GM19463 (cell line): ENCODE measurements around the gene MACROD2.

Experiments used
- ATAC-seq: cut with Tn5 transposase; IDR thresholded peaks from one replicate; pipeline ENCODE4 v1.9.1; 2021; ENCODE audit warnings: mild to moderate bottlenecking, moderate library complexity; ENCODE audit not compliant: unreplicated experiment

MACROD2 gene

GRCh38 chr20:15571056-15571455, 1575.7 kb downstream of the MACROD2 start:
- no peak for ATAC-seq

- ATAC-seq, result no peak
These were observed 1579.9 kb downstream of the MACROD2 start for GRCh38 chr20:15575255-15575654.

GRCh38 chr20:15576411-15576810, 1581.1 kb downstream of the MACROD2 start:
- ATAC-seq, result no peak

- no peak for ATAC-seq
These were observed 1582.8 kb downstream of the MACROD2 start for GRCh38 chr20:15578113-15578512.

DNA sequence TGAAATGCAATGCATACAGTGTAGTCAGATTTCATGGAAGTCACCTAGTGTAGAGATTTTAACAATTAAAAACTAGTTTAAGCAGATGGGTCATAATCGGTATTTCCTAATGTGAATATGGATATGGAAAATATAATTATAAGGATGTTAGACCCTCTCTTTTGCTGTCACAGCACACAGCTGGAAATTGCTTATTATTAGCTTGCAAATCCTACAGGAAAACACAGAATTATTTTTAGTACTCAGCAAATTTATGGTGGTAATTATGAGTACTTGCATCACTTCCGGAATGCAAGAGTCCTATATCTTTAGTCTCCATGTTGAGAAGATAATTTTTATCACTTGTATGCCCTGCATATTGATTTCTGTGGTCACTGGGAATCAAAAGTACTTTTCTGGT, 1584.4 kb downstream of the MACROD2 start:
- no peak for ATAC-seq

- no peak for ATAC-seq
These were observed 1586.9 kb downstream of the MACROD2 start for GRCh38 chr20:15582146-15582760.

GRCh38 chr20:15584507-15584906, 1589.2 kb downstream of the MACROD2 start:
- ATAC-seq, result no peak

GRCh38 chr20:15593081-15593480, 1597.8 kb downstream of the MACROD2 start:
- no peak for ATAC-seq

DNA sequence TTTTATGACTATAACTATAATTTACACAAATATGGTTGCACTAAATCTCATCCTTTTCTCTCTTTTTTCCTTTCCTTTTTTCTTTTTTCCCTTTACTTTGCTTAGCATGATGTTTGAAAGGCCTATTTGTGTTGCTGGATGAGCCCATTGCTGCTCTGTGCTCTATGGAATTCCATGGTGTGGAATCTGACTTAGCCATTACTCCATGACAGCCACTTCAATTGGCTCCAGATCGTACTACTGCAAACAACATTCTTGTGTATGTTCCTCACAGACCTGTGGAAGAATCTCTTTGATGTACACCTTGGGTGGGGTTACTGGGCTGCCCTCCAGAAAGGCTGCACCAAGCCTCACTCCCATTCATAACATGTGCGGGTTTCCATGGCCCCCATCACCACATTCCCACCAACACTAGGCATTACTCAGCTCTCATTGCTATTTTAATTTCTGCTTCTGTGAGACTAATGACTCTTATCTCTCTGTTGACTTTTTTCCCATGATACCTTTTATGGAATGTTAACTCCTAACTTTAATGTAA, 1598.9 kb downstream of the MACROD2 start:
- ATAC-seq, result no peak

- no peak for ATAC-seq
These were observed 1601.0 kb downstream of the MACROD2 start for GRCh38 chr20:15596220-15596890.

DNA sequence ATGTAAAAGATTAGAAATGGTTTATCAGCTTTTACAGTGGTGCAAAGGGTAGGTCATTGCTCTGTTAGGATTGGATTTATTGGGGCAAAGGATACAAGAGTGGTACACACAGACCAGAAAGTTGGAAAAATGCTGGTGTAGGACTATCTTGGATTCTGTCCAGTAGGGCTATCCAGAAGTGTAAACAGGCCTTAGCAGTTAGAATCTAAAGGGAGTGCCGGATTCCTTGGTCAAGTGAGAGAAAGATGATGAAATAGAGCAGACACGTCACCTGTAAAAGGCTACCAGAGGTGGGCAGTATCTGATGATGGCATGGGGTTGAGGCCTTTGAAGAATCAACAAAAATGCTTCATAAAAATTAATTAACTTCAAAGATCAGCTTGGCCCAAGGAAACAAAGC, 1602.0 kb downstream of the MACROD2 start:
- ATAC-seq, result no peak

DNA sequence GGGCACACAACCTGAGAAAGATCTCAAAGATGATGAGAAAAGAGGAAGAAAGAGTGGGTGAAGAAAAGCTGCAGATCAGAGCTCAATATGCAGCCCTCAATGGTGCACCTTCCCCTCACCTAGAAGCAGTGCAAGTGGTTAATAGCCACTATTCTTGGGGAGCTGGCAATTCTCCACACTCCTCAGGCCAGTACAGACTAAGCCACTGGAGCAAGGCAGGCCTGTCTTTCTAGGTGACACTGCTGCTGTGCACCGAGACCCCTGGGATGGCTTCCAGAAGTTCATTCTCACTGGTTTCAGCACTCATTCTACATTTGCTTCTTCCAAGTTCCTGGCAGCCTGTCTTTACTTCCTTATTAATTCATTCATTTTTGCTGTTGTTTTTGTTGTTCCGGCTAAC, 1604.6 kb downstream of the MACROD2 start:
- no peak for ATAC-seq

DNA sequence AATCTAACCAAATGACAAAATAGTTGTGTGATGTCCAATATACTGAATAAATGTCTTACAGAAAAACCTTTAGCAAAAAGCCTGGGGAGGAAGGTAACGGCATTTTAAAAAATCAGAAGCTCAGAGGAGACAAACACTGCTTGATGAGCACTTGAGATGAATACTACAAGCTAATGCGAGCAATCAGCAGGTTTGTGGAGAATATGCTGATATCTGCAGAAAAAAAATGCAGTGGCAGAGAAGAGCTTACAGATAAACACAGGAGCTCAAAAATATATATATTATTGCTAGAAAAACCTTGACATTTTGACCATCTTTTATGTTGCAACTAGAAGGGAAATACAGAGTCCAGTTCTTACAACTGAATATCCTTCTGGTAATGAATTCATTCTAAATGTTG, 1605.2 kb downstream of the MACROD2 start:
- ATAC-seq, result no peak

- no peak for ATAC-seq
These were observed 1608.2 kb downstream of the MACROD2 start for GRCh38 chr20:15603506-15603905.

DNA sequence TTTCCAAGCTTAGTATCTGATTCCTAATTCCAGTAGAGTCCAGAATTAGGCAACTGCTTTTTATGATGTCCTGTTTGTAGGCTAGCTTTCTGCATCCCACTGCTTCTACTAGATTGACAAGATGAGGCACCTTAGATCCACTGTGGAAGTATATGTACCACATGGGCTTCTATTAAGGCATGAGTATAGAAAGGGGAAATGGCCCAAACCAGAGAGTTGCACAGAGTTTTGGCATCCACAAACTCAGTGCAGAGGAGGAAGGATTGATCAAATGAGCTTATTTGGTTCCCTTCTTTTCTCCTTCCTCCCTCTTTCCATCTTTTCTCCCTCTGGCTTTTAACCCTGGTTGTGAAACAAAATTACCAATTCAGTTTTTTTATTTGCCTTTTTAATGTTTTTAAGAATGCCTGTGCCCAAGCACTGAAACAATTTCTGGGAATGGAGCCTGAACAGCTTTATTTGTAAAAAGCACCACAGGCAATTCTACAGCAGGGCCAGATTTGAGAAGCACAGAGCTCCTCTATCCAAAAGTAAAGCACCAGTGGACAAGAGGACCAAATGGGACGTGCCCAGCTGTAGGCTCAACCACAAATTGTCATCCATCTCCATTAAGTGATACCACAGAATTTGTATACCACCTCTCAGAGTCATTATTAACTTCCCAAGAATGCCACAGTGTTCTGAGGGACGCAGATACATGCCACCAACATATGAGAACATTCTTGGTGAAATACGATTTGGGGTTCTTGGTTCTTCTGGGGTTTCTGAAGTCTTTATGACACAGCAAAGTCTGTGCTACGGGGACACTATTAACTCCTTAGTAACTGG, 1608.9 kb downstream of the MACROD2 start:
- no peak for ATAC-seq

- ATAC-seq, result no peak
These were observed 1614.6 kb downstream of the MACROD2 start for GRCh38 chr20:15609921-15610320.

DNA sequence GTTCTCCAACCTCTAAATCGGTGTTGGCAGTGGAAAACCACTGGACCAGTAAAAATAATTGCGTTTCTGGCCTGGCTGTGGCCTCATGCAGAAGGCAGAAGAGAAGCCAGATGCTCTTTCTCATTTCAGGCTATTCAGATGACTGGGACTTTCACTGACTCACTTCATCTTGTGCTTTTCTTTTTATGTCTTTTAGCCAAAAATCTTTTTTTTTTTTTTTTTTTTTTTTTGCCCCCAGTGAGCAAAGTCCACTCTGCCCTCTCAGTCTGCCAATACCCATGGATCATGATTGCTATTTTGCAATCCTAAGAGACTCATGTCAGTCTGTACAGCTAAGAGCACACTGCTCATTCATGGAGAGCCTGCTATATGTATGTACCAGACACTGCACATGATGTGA, 1615.5 kb downstream of the MACROD2 start:
- ATAC-seq, result no peak

DNA sequence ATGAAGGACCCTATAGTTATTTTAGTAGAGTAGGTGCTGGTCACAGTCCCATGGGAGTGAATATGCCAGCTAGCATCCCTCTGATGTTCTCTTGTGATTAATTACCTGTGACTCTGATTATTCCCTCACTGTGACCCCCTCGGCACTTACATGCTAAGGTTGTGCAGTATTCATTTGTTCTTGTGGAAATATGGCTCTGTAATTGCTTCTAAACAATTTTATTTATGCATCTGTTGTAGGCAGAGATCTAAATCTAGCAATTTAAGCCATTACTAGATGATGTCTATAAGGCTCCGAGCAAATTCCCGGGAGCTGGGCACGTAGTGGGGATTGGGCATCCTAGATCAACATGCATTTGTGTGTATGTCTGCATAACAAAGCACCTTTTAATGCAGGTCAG, 1616.2 kb downstream of the MACROD2 start:
- ATAC-seq, result no peak

GRCh38 chr20:15612198-15612597, 1616.9 kb downstream of the MACROD2 start:
- no peak for ATAC-seq

- no peak for ATAC-seq
These were observed 1617.5 kb downstream of the MACROD2 start for GRCh38 chr20:15612769-15613168.

- ATAC-seq, result no peak
These were observed 1618.2 kb downstream of the MACROD2 start for GRCh38 chr20:15613530-15613929.

DNA sequence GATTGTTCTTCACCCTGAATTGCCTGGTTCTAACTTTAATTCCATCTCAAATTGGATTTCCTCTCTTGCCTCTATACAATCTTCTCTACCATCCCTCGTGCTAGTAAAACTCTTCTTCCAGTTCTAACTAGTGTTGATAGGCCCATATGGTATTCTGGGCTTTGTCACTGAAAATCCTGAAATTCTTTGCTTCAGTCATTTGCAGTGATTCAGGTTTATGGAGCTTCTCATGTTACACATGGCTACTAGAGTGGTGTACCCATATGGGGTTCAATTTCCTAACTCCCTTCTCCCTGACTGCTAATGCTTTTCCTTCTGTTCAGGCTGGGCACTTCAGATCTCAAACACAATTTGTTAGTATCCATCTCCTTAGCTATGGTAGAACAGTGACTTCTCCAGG, 1621.3 kb downstream of the MACROD2 start:
- no peak for ATAC-seq
